Raji (cell line): Measurements from ENCODE around the gene NDUFS8.

Source experiments
- POLR2A ChIP-seq: IDR thresholded peaks from 2 replicates; pipeline ENCODE4 v1.6.1; 2011; ENCODE audit warnings: low read depth, low read length, control low read depth; ENCODE audit not compliant: insufficient read depth

Gene NDUFS8

GRCh38 chr11:68052137-68052873 is 21.8 kb downstream of the NDUFS8 start:
- TF ChIP-seq POLR2A, result no peak

- no peak for TF ChIP-seq POLR2A
These were observed 22.6 kb downstream of the NDUFS8 start for GRCh38 chr11:68053117-68053516.

- no peak for TF ChIP-seq POLR2A
These were observed 23.7 kb downstream of the NDUFS8 start for GRCh38 chr11:68053981-68054812.

- no peak for TF ChIP-seq POLR2A
These were observed 26.1 kb downstream of the NDUFS8 start for GRCh38 chr11:68056317-68057285.

- no peak for TF ChIP-seq POLR2A
These were observed 27.3 kb downstream of the NDUFS8 start for GRCh38 chr11:68057807-68058206.

GRCh38 chr11:68061508-68061907 is 31.0 kb downstream of the NDUFS8 start:
- no peak for TF ChIP-seq POLR2A

GRCh38 chr11:68064926-68065325 is 34.4 kb downstream of the NDUFS8 start:
- TF ChIP-seq POLR2A, result no peak

- TF ChIP-seq POLR2A, result no peak
These were observed 35.4 kb downstream of the NDUFS8 start for GRCh38 chr11:68065841-68066240.

- no peak for TF ChIP-seq POLR2A
These were observed 36.3 kb downstream of the NDUFS8 start for GRCh38 chr11:68066742-68067141.

- TF ChIP-seq POLR2A, result no peak
These were observed 37.5 kb downstream of the NDUFS8 start for GRCh38 chr11:68067991-68068390.

- no peak for TF ChIP-seq POLR2A
These were observed 41.0 kb downstream of the NDUFS8 start for GRCh38 chr11:68071281-68072048.

GRCh38 chr11:68074584-68075352 is 44.3 kb downstream of the NDUFS8 start:
- TF ChIP-seq POLR2A, result no peak

GRCh38 chr11:68076371-68077042 is 46.0 kb downstream of the NDUFS8 start:
- TF ChIP-seq POLR2A, result no peak
